SK-N-MC (cell line): ENCODE measurements around the gene SMAD3.
A peak's percentile ranks its signal among the peaks of the same experiment; 100 is the strongest.
"Not testable (repeated sequence)": the region's sequence is repeated elsewhere in the genome, so short reads cannot be mapped to it uniquely, and the experiment has no call there.

ENCODE experiments used
- DNase-seq: peaks from one replicate; pipeline ENCODE4 v3.0.0-alpha.2; 2011; ENCODE audit warnings: low read depth, low spot score
- H3K27ac ChIP-seq: fragments of 200-600 bp; sonication (generic); 2 replicates; pipeline ENCODE4 v1.5.1; 2016; ENCODE audit warnings: mixed run types
- H3K36me3 ChIP-seq: fragments of 200-600 bp; sonication (generic); 2 replicates; pipeline ENCODE4 v1.6.1; 2017; ENCODE audit warnings: antibody characterized with exemption, low read length, mixed read lengths; ENCODE audit not compliant: insufficient read depth
- H3K4me3 ChIP-seq: fragments of 200-600 bp; sonication (generic); 2 replicates; pipeline ENCODE4 v1.5.1; 2016
- H3K9ac ChIP-seq: fragments of 200-600 bp; sonication (generic); 2 replicates; pipeline ENCODE4 v1.8.0; 2017; ENCODE audit warnings: mixed run types, mixed read lengths; ENCODE audit not compliant: insufficient read length
- H3K9me3 ChIP-seq: fragments of 200-600 bp; sonication (generic); 2 replicates; pipeline ENCODE4 v1.6.1; 2017; ENCODE audit warnings: low read depth, mild to moderate bottlenecking, antibody characterized with exemption, low read length, moderate library complexity, mixed read lengths
- EZH2 ChIP-seq: fragments of 200-600 bp; sonication (generic); IDR thresholded peaks from one replicate; pipeline ENCODE4 v1.6.1; 2017; ENCODE audit warnings: antibody characterized with exemption
- FOXP2 ChIP-seq: optimal IDR thresholded peaks from 2 replicates; pipeline ENCODE3; 2011; ENCODE audit warnings: mild to moderate bottlenecking, moderate library complexity; ENCODE audit not compliant: insufficient read depth; ENCODE audit errors: extremely low read length, control extremely low read depth
- POLR2AphosphoS5 ChIP-seq: IDR thresholded peaks from 2 replicates; pipeline ENCODE4 v1.6.1; 2012; ENCODE audit warnings: mild to moderate bottlenecking, low read depth, low read length, borderline replicate concordance

The SMAD3 gene

DNA sequence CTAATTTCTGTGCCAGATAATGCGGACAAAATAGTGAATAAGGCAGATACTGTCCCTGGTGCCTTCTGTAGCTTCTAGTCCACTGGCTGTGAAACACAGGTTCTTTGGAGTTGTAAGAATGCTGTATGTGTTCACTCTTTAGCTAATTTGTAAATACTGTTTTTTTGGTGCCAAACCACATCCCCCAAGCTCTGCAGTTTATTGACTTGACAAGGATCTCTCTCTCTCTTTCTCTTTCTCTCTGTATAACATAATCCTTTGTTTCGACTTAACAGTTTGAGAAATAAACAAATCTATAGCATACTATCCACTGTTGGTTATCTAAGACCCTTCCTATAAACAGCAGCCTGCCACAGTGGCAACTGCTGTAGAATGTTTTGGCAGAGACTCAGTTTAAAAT lies 7.6 kb downstream of the SMAD3 start:
- DNase-seq = no peak
- TF ChIP-seq POLR2AphosphoS5 (no peak), EZH2 (no peak), FOXP2 (no peak)
- H3K36me3 ChIP-seq = peaks cover 10% of the 10 kb centered on the region; the same call in 1 of the 2 replicates
- no peak overlapping the region for H3K4me3 ChIP-seq
- no peak overlapping the region for H3K9ac ChIP-seq
- peak overlapping the region; percentile 68 for H3K27ac ChIP-seq
- no peaks in the 10 kb centered on the region for H3K9me3 ChIP-seq

GRCh38 chr15:67074886-67075229 lies 9.5 kb downstream of the SMAD3 start:
- DNase-seq = no peak
- no peak overlapping the region for H3K4me3 ChIP-seq
- H3K9ac ChIP-seq = no peak overlapping the region
- H3K36me3 ChIP-seq = peaks cover 10% of the 10 kb centered on the region; the same call in 1 of the 2 replicates
- peak overlapping the region; percentile 74; the same call in 1 of the 2 replicates for H3K27ac ChIP-seq
- TF ChIP-seq EZH2 (no peak), POLR2AphosphoS5 (no peak), FOXP2 (no peak)
- no peaks in the 10 kb centered on the region for H3K9me3 ChIP-seq

DNA sequence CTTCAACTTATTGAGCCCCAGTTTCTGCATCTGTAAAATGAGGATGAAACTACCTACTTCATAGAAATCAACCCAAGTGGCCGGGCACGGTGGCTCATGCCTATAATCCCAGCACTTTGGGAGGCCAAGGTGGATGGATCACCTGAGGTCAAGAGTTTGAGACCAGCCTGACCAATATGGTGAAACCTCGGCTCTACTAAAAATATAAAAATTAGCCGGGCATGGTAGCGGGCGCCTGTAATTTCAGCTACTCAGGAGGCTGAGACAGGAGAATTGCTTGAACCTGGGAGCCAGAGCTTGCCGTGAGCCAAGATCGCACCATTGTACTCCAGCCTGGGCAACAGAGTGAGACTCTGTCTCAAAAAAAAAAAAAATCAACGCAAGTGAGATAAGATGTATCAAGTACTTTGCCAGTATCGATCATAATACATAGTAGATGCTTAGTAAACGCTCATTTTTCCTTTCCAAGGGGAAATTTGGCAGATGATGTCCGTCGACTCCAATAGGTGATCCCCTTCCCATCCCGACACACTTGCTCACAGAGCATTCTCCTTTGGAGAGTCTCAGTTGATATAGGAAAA lies 10.2 kb downstream of the SMAD3 start:
- not testable (repeated sequence) for H3K4me3 ChIP-seq, DNase-seq, H3K9me3 ChIP-seq, H3K36me3 ChIP-seq, H3K27ac ChIP-seq, H3K9ac ChIP-seq

DNA sequence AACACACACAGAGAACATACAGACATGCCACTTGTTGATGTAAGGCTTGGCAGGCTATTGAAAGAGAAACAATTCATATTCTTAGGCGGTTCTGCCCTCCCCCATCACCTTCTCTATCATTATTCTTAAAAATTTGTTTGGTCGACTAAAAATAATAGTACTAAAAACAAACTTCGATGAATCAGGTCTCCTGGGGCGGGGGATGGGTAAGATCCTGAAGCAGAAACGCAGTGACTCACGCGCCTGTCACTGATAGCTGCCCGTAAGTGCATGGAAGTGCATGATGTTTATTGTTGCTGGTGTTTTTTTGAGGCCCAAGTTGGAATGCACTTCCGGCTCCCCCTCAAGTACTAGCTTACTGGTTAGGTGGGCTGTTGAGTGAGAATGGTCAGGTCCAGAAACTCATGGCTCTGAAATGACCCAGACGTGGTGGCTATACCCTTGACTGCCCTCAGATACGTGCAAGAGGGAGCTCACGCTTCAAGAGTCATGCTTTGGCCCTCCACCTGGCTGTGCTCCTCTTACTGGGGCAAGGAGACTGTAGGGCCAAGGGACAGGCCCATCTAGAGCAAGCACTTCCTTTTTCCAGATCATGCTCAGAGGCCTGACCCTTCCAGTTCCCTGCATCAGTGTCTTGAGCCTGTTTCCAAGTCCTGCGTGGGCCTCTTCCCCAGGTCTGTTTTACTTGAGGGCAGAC lies 10.9 kb downstream of the SMAD3 start:
- H3K9ac ChIP-seq = no peak overlapping the region

GRCh38 chr15:67077641-67078215 lies 12.3 kb downstream of the SMAD3 start:
- no peak overlapping the region for H3K9ac ChIP-seq
- no peaks in the 10 kb centered on the region for H3K9me3 ChIP-seq
- H3K36me3 ChIP-seq = peaks cover 7% of the 10 kb centered on the region; the same call in 1 of the 2 replicates
- TF ChIP-seq EZH2 = no peak
- TF ChIP-seq POLR2AphosphoS5 = no peak
- TF ChIP-seq FOXP2 = no peak
- H3K27ac ChIP-seq = no peak overlapping the region
- DNase-seq = no peak
- H3K4me3 ChIP-seq = no peak overlapping the region

More for the DNA sequence above, 10.9 kb downstream of the SMAD3 start:
- Histone ChIP-seq H3K27ac (no peak overlapping the region), H3K36me3 (peaks cover 4% of the 10 kb centered on the region; the same call in 1 of the 2 replicates), H3K4me3 (no peak overlapping the region), H3K9me3 (no peaks in the 10 kb centered on the region)
- no peak for TF ChIP-seq POLR2AphosphoS5
- TF ChIP-seq EZH2 = no peak
- TF ChIP-seq FOXP2 = no peak
- DNase-seq = no peak

DNA sequence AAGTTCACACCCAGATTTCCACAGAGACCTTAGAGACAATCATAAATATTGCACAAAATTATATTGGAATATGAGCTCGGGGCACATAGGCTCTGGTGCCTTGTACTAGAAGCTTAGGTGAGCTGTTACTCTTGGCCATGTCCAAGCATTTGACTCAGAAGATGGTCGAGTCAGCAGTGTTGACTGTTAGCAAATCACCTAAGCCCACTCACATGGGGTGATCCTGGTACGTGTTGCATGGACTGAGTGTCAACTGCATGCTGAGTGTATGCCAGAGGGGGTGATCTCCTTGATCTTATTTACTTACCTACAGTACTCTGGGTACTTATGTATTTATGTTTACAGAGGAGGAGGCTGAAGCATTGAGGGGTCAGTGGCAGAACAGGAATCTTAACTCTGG lies 14.0 kb downstream of the SMAD3 start:
- TF ChIP-seq POLR2AphosphoS5 (no peak), EZH2 (no peak), FOXP2 (no peak)
- H3K9ac ChIP-seq = no peak overlapping the region
- no peak overlapping the region for H3K4me3 ChIP-seq
- no peak overlapping the region for H3K27ac ChIP-seq
- no peak for DNase-seq
- H3K9me3 ChIP-seq = no peaks in the 10 kb centered on the region
- peaks cover 7% of the 10 kb centered on the region; the same call in 1 of the 2 replicates for H3K36me3 ChIP-seq

DNA sequence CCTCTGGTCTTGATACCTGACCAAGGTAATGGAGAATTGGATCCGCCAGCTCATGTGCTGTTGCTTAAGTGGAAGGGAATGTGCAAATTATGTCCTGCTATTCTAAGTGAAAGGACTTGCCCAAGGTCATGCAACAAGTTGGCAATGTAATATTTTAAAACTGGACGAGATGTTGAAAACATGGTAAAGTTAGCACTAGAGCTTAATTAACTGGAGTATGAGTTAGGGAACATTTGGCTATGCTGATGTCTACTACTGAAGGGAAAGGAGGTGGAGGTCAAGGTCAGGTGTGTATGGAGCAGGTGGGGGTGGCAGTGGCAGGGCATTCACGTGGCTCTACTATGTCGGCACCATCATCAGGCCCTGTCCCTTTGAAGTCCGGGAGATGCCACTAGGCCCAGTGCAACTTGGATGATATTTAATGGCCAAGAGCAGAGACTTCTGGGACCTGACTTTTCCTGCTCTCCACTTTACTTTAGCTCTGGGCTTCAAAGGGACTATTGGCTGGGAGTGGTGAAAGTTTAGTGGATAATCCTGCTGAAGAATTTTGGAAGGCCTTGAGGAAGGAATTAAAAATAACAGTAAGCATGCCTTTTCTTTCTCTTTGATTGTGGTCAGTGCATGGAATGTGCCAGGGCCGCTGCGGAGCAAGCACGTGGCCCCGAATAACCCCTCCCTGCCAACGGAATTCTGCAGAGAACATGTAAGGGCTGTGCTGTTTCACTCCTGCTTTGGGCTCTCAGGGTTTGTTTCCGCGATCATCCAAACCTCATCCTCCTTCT lies 14.9 kb downstream of the SMAD3 start:
- peak overlapping the region; percentile 58 for H3K27ac ChIP-seq
- H3K4me3 ChIP-seq = no peak overlapping the region
- no peak overlapping the region for H3K9ac ChIP-seq
- DNase-seq = no peak
- H3K9me3 ChIP-seq = no peaks in the 10 kb centered on the region
- no peak for TF ChIP-seq EZH2
- no peak for TF ChIP-seq FOXP2
- no peak for TF ChIP-seq POLR2AphosphoS5
- H3K36me3 ChIP-seq = peaks cover 4% of the 10 kb centered on the region; the same call in 1 of the 2 replicates

DNA sequence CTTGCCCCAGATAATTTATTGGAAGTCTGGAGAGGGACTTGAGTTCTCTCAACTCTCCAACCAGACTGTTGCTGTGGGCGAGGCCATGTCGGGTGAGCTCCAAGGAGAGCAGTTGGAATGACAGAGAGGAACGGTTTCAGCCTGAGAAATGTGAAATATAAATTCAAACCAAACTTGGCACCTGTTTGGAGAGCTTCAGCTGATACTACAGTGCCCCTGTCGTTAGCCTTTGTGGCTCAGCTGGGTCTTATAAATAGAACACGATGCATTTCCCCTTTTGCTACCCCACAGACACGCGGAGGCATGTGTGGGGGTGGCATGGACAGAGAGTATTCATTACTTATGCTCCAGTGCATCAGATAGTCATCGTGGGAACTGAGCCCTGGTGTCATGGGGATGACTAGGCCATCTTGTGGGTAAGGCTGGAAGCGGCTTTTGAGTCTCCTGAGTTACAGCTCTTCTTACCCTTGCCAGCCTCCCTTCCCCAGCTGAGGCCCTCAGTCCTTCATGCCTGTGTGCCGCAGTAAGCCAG lies 15.6 kb downstream of the SMAD3 start:
- H3K36me3 ChIP-seq = peaks cover 4% of the 10 kb centered on the region; the same call in 1 of the 2 replicates
- H3K9me3 ChIP-seq = no peaks in the 10 kb centered on the region
- DNase-seq = no peak
- no peak overlapping the region for H3K4me3 ChIP-seq
- TF ChIP-seq POLR2AphosphoS5 (no peak), FOXP2 (no peak), EZH2 (no peak)
- peak overlapping the region; percentile 58 for H3K27ac ChIP-seq
- no peak overlapping the region for H3K9ac ChIP-seq

DNA sequence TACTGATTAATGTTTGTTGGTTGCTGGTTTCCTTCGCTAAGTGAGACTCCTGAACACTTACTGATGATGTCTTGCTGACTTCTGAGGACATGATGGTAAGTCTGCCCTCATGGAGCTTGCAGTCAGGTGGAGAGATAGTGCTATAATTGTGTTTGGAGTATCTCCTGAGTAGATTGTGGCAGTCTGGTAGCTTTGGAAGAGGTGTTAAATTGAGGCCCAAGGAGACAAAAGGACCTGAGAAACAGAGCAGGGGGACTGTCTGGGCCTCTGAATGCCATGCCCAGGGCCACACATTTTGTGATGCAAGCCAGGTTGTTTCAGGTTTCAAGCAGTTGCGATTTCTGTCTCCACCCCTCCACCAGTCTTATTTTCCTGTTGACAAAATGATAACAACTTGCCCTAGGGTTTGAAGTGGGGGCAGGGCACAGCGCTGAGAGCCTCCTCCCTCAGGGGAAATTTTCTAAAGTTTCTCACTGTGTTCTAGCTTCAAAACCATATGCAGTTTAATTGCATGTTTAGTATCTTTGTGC lies 16.7 kb downstream of the SMAD3 start:
- H3K27ac ChIP-seq = peak overlapping the region; percentile 79
- peaks cover 4% of the 10 kb centered on the region; the same call in 1 of the 2 replicates for H3K36me3 ChIP-seq

More for the DNA sequence above, 16.7 kb downstream of the SMAD3 start:
- Histone ChIP-seq H3K4me3 (peak overlapping the region; percentile 53), H3K9me3 (no peaks in the 10 kb centered on the region), H3K9ac (no peak overlapping the region)
- DNase-seq = no peak
- TF ChIP-seq FOXP2 = peak; percentile 65
- no peak for TF ChIP-seq EZH2
